GM18526 (cell line): ENCODE results near the gene LZIC.

Experiments used
- POLR2A ChIP-seq: IDR thresholded peaks from 3 replicates; pipeline ENCODE4 v1.6.1; 2011; ENCODE audit not compliant: insufficient read length; ENCODE audit errors: extremely low read depth

LZIC gene

GRCh38 chr1:9917901-9918300, 25.3 kb downstream of the LZIC start:
- no peak for TF ChIP-seq POLR2A

GRCh38 chr1:9916452-9916851, 26.7 kb downstream of the LZIC start:
- TF ChIP-seq POLR2A = no peak

- no peak for TF ChIP-seq POLR2A
Observed at GRCh38 chr1:9914610-9914937, 28.6 kb downstream of the LZIC start.

- TF ChIP-seq POLR2A = no peak
Observed at GRCh38 chr1:9912264-9912936, 30.8 kb downstream of the LZIC start.

- TF ChIP-seq POLR2A = peak; percentile 59
Observed at GRCh38 chr1:9910423-9911178, 32.6 kb downstream of the LZIC start.

GRCh38 chr1:9910076-9910422, 33.1 kb downstream of the LZIC start, which contains the start of gene CTNNBIP1:
CTNNBIP1 (minus strand) TSS chr1:9910269; CDS start chr1:9872064, 38,205 bp downstream.
- peak; percentile 54 for TF ChIP-seq POLR2A

- TF ChIP-seq POLR2A = no peak
Observed at GRCh38 chr1:9909234-9910046, 33.8 kb downstream of the LZIC start.

GRCh38 chr1:9908871-9909233, 34.3 kb downstream of the LZIC start:
- no peak for TF ChIP-seq POLR2A

GRCh38 chr1:9907441-9907840, 35.8 kb downstream of the LZIC start:
- no peak for TF ChIP-seq POLR2A

- no peak for TF ChIP-seq POLR2A
Observed at GRCh38 chr1:9906466-9906865, 36.7 kb downstream of the LZIC start.

GRCh38 chr1:9905010-9905409, 38.2 kb downstream of the LZIC start:
- TF ChIP-seq POLR2A = no peak

GRCh38 chr1:9904596-9904995, 38.6 kb downstream of the LZIC start:
- TF ChIP-seq POLR2A = no peak

- no peak for TF ChIP-seq POLR2A
Observed at GRCh38 chr1:9903801-9904527, 39.2 kb downstream of the LZIC start.

GRCh38 chr1:9902060-9902452, 41.1 kb downstream of the LZIC start:
- TF ChIP-seq POLR2A = no peak
